OCI-LY3 (cell line): ENCODE results near the gene TEX35.

Experiments used
- EZH2phosphoT487 ChIP-seq: fragments of 200-600 bp; shearing (Covaris generic); IDR thresholded peaks from 2 replicates; pipeline ENCODE4 v1.6.1; 2018; ENCODE audit warnings: antibody characterized with exemption, mixed run types, low read depth
- TF ChIP-seq, protein P1 (sequence below): fragments of 200-600, 300-600 bp; sonication (generic); IDR thresholded peaks from 2 replicates; pipeline ENCODE4 v1.5.1; 2014; ENCODE audit warnings: antibody characterized with exemption, low read length, low read depth

DNA sequence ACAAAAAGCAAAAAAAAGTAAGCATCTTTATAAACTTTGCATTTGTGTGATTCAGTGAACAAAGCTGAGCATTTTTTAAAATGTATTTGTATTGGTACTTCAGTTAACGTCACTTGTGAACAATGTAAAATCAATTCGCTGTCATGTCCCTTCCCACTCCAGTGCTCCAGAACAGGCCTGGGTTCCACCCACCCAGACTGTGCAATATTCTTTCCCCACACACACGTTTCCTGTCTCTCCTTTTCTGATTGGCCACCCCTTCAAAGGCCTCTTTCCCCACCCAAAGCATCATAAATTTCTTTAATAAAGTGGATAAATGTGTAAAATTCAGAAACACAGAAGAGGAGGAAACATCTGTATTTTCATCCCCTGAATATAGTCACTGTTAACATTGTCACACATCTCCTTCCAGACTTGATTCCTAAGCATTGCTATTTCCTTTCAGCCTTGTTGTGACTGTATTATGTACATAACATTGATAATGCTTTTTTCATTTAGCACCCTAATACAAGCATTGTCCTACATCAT is 28.1 kb upstream of the TEX35 start:
- TF ChIP-seq, protein P1, sequence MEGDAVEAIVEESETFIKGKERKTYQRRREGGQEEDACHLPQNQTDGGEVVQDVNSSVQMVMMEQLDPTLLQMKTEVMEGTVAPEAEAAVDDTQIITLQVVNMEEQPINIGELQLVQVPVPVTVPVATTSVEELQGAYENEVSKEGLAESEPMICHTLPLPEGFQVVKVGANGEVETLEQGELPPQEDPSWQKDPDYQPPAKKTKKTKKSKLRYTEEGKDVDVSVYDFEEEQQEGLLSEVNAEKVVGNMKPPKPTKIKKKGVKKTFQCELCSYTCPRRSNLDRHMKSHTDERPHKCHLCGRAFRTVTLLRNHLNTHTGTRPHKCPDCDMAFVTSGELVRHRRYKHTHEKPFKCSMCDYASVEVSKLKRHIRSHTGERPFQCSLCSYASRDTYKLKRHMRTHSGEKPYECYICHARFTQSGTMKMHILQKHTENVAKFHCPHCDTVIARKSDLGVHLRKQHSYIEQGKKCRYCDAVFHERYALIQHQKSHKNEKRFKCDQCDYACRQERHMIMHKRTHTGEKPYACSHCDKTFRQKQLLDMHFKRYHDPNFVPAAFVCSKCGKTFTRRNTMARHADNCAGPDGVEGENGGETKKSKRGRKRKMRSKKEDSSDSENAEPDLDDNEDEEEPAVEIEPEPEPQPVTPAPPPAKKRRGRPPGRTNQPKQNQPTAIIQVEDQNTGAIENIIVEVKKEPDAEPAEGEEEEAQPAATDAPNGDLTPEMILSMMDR, result no peak
- no peak for TF ChIP-seq EZH2phosphoT487
